Heart left ventricle (tissue), 13 donors: ENCODE results near the gene HHATL.

Source experiments
- CTCF ChIP-seq, 12 donors: fragments of 200-600 bp; sonication (generic) in 4 of 12; IDR thresholded peaks; one replicate each; pipeline versions ENCODE4 v1.5.0 to v1.8.0; 2018 to 2022; ENCODE audit warnings: antibody characterized with exemption in 12 of 12, mild to moderate bottlenecking in 5 of 12
- POLR2A ChIP-seq, 2 donors: fragments of 450-650 bp; IDR thresholded peaks; one replicate each; pipeline ENCODE4 v1.6.1; 2017; ENCODE audit warnings: antibody characterized with exemption in 2 of 2, mild to moderate bottlenecking in 2 of 2, moderate library complexity in 2 of 2
- donor health status: ischemic (EF 13 %, LVEDD 7.1; RV severe dilation, severe dysfunction).
- donor health status: DM: no; HTN: yes; CAD: no.
- donor health status: DM: no; HTN: no; CAD: no.
- donor health status: ischemic (EF 25% LVEDD 6.9; RV normal size, moderate dysfunction).
- donor health status: ischemic (EF 25% LVEDD 5.7; RV mildly dilated, moderate dysfunction).
- donor health status: ischemic (EF 35%, LVEDD 5.7; RV mildly dilated, moderate dysfunction).
- donor health status: nonischemic (EF 11% LVEDD 7.7; RV severe dilation, severe dysfunction).
- donor health status: DM: yes; HTN: yes; CAD: no.
- donor health status: PGD.
- donor health status: ischemic (EF 29% LVEDD 5.4; RV normal size, mild dysfunction).
- donor health status: nonischemic (EF 23%, LVEDD 6.1; RV moderate dilation, normal function).

- TF ChIP-seq CTCF (IDR thresholded peaks at IDR 0.05) (no peak), POLR2A (IDR thresholded peaks at IDR 0.05) (no peak)
Observed at GRCh38 chr3:42710323-42711021, 7.9 kb upstream of the HHATL start.
